Gastroesophageal sphincter (tissue), 4 donors: ENCODE data around the gene EXPH5. TPM values are rescaled to one million over a fixed set of nuclear protein-coding genes. Genes with fewer than 3 reads are reported as not detected.
"Not testable (repeated sequence)": the region's sequence is repeated elsewhere in the genome, so short reads cannot be mapped to it uniquely, and the experiment has no call there.

Experiments
- ATAC-seq: fragments of 150-250 bp; one replicate; pipeline ENCODE4 v1.9.1; 2016; ENCODE audit warnings: mild to moderate bottlenecking, moderate library complexity
- H3K27ac ChIP-seq, 4 donors: fragments of 200-600 bp; sonication (generic) in 3 of 4; 1 replicate in 3 of 4; 2 replicates in 1 of 4; pipeline ENCODE4 v1.5.1; 2016 to 2019
- H3K27me3 ChIP-seq: fragments of 200-600 bp; sonication (generic); one replicate; pipeline ENCODE4 v1.5.1; 2019
- H3K36me3 ChIP-seq, 2 donors: fragments of 200-600 bp; sonication (generic); one replicate each; pipeline ENCODE4 v1.5.1; 2019; ENCODE audit warnings: control low read depth in 1 of 2
- H3K4me1 ChIP-seq, 3 donors: fragments of 200-600 bp; sonication (generic); 1 replicate in 2 of 3; 2 replicates in 1 of 3; pipeline ENCODE4 v1.5.1; 2016 to 2019; ENCODE audit warnings: control low read depth in 2 of 3
- H3K4me3 ChIP-seq, 2 donors: fragments of 200-600 bp; sonication (generic); one replicate each; pipeline ENCODE4 v1.5.1; 2019; ENCODE audit warnings: mild to moderate bottlenecking in 1 of 2, moderate library complexity in 1 of 2
- H3K9me3 ChIP-seq, 3 donors: fragments of 200-600 bp; sonication (generic); one replicate each; pipeline ENCODE4 v1.5.1; 2017 to 2019; ENCODE audit warnings: control low read depth in 2 of 3
- EP300 ChIP-seq: sonication (generic); formaldehyde crosslinking; IDR thresholded peaks from one replicate; pipeline ENCODE4 v1.6.1; 2017; ENCODE audit warnings: antibody characterized with exemption, mild to moderate bottlenecking
- POLR2A ChIP-seq, 2 donors: fragments of 450-650 bp; IDR thresholded peaks; one replicate each; pipeline ENCODE4 v1.6.1; 2017; ENCODE audit warnings: antibody characterized with exemption in 2 of 2, mild to moderate bottlenecking in 2 of 2, moderate library complexity in 1 of 2
- POLR2AphosphoS5 ChIP-seq: sonication (generic); formaldehyde crosslinking; IDR thresholded peaks from one replicate; pipeline ENCODE4 v1.6.1; 2017; ENCODE audit warnings: antibody characterized with exemption
- WGBS, 2 donors: methylation state at CpG; one replicate each; pipeline ENCODE4 v1.1.5; 2018; ENCODE audit warnings: low coverage in 1 of 2; 5-methylcytosine and 5-hydroxymethylcytosine counted together
- total RNA-seq, 4 donors: library from RNA; depleted of rRNA; stranded (reverse); fragments of >200 nt; gene quantifications; one replicate each; pipeline ENCODE4 v1.1.0, GENCODE V29; 2016
- TF ChIP-seq, protein P1 (sequence below), 4 experiments: fragments of 200-600 bp in 2 of 4; fragments of 450-650 bp in 2 of 4; sonication (generic) in 1 of 4; IDR thresholded peaks; one replicate each; pipeline ENCODE4 v1.5.1; 2017 to 2019; ENCODE audit warnings: antibody characterized with exemption in 4 of 4, mild to moderate bottlenecking in 2 of 4, moderate library complexity in 2 of 4

Gene EXPH5, protein sequence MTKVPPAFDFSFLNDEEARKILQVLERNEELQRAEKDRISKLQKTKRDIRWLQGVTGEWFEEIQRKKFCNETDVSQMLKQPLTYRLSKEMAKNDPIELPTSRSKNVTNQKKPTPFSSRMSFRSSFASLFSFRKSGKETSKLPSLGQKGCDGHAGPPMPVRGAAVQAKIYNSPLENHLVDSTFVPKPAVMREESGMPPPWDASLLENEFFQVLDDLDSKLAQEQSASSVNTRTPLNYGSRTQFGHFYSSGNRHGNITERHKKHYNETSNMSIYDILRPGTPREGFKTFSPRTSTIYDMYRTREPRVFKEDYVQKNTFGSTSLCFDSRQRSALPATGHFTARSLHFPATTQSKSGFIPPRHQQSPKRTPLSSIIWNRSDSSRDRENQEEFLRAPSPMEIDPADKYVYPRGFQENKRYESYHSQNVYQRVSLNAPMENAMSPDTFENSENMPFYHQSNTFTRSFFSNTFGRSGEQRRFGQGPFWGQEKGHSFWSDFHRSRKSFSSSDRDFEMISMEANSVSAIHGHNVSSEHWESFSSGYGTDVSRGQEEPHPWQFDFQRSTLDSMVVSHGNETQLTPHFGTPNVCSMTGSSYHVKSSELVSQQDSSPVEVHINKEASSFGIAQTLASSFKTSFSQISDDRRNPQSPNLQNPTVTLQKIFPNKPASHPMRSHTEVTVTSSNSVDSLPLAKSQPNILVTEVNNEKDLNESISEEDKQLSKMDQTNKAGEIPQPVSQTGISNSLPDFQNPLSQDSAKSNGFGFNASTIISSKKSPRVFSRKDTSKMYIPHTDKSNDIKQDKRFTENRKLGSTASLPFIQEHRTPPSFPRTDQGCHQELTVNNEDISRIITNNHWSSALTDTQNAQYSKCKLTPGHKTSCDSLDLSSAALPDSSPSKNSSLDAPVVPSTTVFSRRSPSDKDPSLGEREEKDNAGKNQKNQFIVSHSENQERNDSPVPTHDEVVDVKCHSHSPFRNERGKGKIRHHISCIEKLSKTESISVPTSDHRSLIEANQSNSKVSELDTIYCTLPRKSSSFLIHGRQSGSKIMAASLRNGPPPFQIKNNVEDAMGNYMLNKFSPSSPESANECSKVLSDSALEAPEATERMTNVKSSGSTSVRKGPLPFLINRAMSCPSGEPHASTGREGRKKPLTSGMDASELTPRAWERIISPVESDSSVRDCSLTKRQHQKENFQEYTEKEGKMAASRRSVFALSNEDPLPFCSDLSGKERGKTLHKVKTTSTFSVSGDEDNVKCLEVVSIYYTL (N-terminal part only)
- total RNA-seq = 1 to 10 TPM; 1.1 to 4.8 (median 4.0) TPM

DNA sequence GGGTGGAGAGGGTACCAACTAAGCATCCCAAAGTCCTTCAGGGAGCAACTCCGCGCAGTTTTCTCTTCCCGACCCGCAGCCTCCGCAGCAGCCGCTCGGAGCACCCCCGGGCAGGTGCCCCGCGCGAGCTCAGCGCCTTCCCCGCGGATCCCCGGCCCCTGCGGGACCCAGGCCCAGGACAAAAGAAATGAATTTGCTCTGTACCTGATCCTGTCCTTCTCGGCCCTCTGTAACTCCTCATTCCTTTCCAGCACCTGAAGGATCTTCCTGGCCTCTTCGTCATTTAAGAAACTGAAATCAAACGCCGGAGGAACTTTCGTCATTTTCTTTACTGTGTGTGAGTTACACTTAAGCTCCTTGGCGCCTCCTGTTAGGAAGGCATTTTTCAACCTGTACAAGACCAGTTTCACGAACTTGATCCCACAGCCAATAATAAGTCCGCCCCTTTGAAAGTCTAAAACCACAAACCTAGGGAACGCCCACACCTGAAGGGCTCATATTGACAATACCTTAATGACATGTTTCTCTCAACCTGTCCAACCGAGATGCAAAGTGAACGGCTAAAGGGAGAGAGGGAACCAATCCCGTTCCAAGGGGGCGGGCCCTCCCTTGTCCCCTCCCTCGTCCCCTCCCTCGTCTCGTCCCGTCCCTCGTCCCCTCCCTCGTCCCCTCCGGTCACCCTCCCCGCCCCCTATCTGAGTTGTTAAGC lies at the start of gene EXPH5:
Gene EXPH5, minus strand, starts transcription at position 555 of the 709 bp plus-strand sequence. Its CDS starts 232 bp downstream, at position 323.
- no peaks in the 10 kb centered on the region for H3K9me3 ChIP-seq
- H3K27me3 ChIP-seq = peaks cover 17% of the 10 kb centered on the region
- ATAC-seq = peak; percentile 93
- TF ChIP-seq EP300 (no peak), POLR2A (IDR thresholded peaks at IDR 0.05) (no peak), POLR2AphosphoS5 (no peak)
- TF ChIP-seq, protein P1, sequence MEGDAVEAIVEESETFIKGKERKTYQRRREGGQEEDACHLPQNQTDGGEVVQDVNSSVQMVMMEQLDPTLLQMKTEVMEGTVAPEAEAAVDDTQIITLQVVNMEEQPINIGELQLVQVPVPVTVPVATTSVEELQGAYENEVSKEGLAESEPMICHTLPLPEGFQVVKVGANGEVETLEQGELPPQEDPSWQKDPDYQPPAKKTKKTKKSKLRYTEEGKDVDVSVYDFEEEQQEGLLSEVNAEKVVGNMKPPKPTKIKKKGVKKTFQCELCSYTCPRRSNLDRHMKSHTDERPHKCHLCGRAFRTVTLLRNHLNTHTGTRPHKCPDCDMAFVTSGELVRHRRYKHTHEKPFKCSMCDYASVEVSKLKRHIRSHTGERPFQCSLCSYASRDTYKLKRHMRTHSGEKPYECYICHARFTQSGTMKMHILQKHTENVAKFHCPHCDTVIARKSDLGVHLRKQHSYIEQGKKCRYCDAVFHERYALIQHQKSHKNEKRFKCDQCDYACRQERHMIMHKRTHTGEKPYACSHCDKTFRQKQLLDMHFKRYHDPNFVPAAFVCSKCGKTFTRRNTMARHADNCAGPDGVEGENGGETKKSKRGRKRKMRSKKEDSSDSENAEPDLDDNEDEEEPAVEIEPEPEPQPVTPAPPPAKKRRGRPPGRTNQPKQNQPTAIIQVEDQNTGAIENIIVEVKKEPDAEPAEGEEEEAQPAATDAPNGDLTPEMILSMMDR (IDR thresholded peaks at IDR 0.05) = no peak
- no peaks in the 10 kb centered on the region for H3K36me3 ChIP-seq
- WGBS, 2 donors = 1 to 5% methylated on average over 18 to 23 of the region's 37 CpGs
- H3K4me1 ChIP-seq = peaks cover 0 to 16% (median 4%) of the 10 kb centered on the region in 3 donors
- H3K27ac ChIP-seq = peak within 1 kb of the TSS in 2 of 4 donors; percentile 48 to 64
- H3K4me3 ChIP-seq = peak within 1 kb of the TSS; percentile 55 to 77

DNA sequence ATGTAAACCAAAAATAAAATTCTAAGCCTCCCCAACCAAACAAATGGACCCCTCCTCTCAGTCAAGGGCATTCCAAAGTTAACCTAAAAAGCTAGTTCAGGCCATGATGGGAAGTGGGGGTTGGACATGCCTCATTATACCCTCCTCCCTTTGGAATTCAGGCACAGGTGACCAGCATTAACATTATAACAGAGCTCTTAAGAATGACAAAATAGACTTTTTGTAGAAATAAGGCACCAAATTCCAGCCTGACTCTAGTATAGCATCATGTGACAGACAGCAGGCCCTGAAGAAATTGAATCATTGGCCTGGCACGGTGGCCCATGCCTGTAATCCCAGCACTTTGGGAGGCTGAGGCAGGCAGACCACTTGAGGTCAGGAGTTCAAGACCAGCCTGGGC lies 48.2 kb upstream of the EXPH5 start:
- no CpG with 5 or more reads among the region's 1 CpG for WGBS, 2 donors
- not testable (repeated sequence) for ATAC-seq, H3K4me3 ChIP-seq, H3K27ac ChIP-seq, H3K9me3 ChIP-seq, H3K36me3 ChIP-seq, H3K27me3 ChIP-seq, H3K4me1 ChIP-seq

DNA sequence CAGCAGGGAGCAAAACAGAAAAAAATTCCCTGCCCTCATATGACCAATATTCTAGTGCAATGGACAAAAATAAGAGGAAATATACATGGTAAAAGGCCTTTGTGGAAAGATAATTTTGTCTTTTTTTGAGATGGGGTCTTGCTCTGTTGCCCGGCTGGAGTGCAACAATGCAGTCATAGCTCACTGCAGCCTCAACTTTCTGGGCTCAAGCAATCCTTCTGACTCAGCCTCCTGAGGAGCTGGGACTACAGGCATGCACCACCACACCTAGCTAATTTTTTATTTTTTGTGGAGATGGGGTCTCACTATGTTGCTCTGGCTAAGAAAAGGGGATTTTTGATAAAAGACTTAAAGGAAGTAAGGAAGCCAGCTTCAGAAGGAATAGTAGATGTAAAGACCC lies 45.6 kb upstream of the EXPH5 start:
- Histone ChIP-seq H3K9me3 (no peaks in the 10 kb centered on the region), H3K27me3 (no peaks in the 10 kb centered on the region), H3K27ac (no peak overlapping the region), H3K4me3 (no peak overlapping the region), H3K36me3 (no peaks in the 10 kb centered on the region), H3K4me1 (no peaks in the 10 kb centered on the region)
- WGBS, 2 donors = 40 to 86% methylated on average over 1 of the region's 1 CpG
- no peak for ATAC-seq
- TF ChIP-seq POLR2AphosphoS5 = no peak
- no peak for TF ChIP-seq POLR2A (IDR thresholded peaks at IDR 0.05)
- TF ChIP-seq, protein P1 (IDR thresholded peaks at IDR 0.05) = no peak
- no peak for TF ChIP-seq EP300

DNA sequence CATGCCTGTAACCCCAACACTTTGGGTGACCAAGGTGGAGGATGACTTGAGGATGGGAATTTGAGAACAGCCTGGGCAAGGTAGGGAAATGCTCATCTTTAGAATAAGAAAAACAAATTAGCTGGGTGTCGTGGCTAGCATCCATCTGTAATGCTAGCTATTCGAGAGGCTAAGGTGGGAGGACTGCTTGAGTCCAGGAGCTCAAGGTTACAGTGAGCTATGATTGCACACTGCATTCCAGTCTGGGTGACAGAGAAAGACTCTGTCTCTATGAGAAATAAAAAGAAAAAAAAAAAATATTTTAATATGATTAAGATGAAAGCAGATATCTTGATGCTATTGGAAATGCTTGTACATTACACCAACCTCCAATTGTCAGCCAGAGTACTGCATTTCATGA lies 42.7 kb upstream of the EXPH5 start:
- no peaks in the 10 kb centered on the region for H3K27me3 ChIP-seq
- no peak overlapping the region for H3K4me3 ChIP-seq
- H3K36me3 ChIP-seq = no peaks in the 10 kb centered on the region
- no peaks in the 10 kb centered on the region for H3K4me1 ChIP-seq
- H3K9me3 ChIP-seq = no peaks in the 10 kb centered on the region
- 68% methylated on average over 2 of the region's 2 CpGs; no CpG with 5 or more reads in 1 of the 2 donors for WGBS, 2 donors
- H3K27ac ChIP-seq = no peak overlapping the region
- TF ChIP-seq, protein P1 (IDR thresholded peaks at IDR 0.05) = no peak
- TF ChIP-seq EP300 (no peak), POLR2AphosphoS5 (no peak), POLR2A (IDR thresholded peaks at IDR 0.05) (no peak)
- no peak for ATAC-seq
